GM19043 (cell line): ENCODE measurements around the gene SAMD4A.

Experiments used
- ATAC-seq: cut with Tn5 transposase; IDR thresholded peaks from one replicate; pipeline ENCODE4 v1.9.1; 2021; ENCODE audit warnings: low read depth; ENCODE audit not compliant: unreplicated experiment

The SAMD4A gene

GRCh38 chr14:54566410-54567223 is at the start of gene SAMD4A:
Gene SAMD4A (plus strand): TSS chr14:54567128. CDS start chr14:54567917, 789 bp downstream.
- ATAC-seq, result peak; percentile 35

- no peak for ATAC-seq
These were observed 42.5 kb upstream of the SAMD4A start for GRCh38 chr14:54524410-54524809.

- ATAC-seq, result no peak
These were observed 38.0 kb upstream of the SAMD4A start for GRCh38 chr14:54528973-54529372.

- no peak for ATAC-seq
These were observed 37.1 kb upstream of the SAMD4A start for GRCh38 chr14:54529811-54530210.

GRCh38 chr14:54532111-54533012 is 34.6 kb upstream of the SAMD4A start:
- ATAC-seq, result peak; percentile 92

GRCh38 chr14:54533100-54533499 is 33.8 kb upstream of the SAMD4A start:
- ATAC-seq, result peak; percentile 26

GRCh38 chr14:54535126-54535525 is 31.8 kb upstream of the SAMD4A start:
- no peak for ATAC-seq

- no peak for ATAC-seq
These were observed 31.3 kb upstream of the SAMD4A start for GRCh38 chr14:54535646-54536045.

- no peak for ATAC-seq
These were observed 29.3 kb upstream of the SAMD4A start for GRCh38 chr14:54537651-54538050.

- ATAC-seq, result no peak
These were observed 28.9 kb upstream of the SAMD4A start for GRCh38 chr14:54538055-54538454.

- no peak for ATAC-seq
These were observed 19.3 kb upstream of the SAMD4A start for GRCh38 chr14:54547583-54547982.

GRCh38 chr14:54548491-54548890 is 18.4 kb upstream of the SAMD4A start:
- ATAC-seq, result no peak

GRCh38 chr14:54549862-54550261 is 17.1 kb upstream of the SAMD4A start:
- no peak for ATAC-seq

- no peak for ATAC-seq
These were observed 16.4 kb upstream of the SAMD4A start for GRCh38 chr14:54550514-54550913.

- no peak for ATAC-seq
These were observed 12.5 kb upstream of the SAMD4A start for GRCh38 chr14:54554401-54554800.

- ATAC-seq, result no peak
These were observed 11.3 kb upstream of the SAMD4A start for GRCh38 chr14:54555651-54556050.

GRCh38 chr14:54556535-54556934 is 10.4 kb upstream of the SAMD4A start:
- ATAC-seq, result no peak

GRCh38 chr14:54562334-54562733 is 4.6 kb upstream of the SAMD4A start:
- no peak for ATAC-seq

- no peak for ATAC-seq
These were observed 2.7 kb upstream of the SAMD4A start for GRCh38 chr14:54564071-54564867.

GRCh38 chr14:54564868-54565784 is 1.8 kb upstream of the SAMD4A start:
- peak; percentile 19 for ATAC-seq
